Left hindlimb (tissue), 1 donor: ENCODE data around the gene ACTN4.

Experiments used
- DNase-seq: peaks from one replicate; pipeline ENCODE4 v3.0.0-alpha.2; 2018

The ACTN4 gene

DNA sequence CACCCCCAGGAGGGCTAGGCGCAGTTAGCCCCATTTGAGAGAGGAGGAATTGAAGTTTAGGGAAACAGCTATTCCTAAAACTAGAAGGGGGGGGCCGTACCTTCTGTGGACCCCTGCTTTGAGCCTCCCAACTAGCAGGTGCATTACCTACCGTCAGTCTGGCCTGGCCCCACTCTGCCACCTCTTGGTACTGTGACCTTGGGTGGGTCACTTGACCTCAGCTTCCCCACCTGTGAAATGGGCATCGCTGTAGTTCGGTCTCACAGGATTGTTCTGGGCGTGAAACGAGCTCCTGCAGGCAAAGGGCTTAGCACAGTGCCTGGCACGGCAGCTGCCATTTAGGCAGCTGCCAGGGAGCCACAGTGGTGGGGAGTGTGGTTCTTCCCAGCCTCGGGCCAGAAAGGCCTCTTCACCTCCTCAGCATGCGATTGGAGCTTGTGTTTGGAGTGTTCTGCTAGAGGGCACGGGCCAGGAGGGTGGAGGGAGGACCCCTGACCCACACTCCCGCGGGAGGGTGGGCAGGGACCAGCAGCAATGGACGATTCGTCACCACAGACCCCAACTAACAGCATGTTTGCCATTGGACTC is 64.8 kb downstream of the ACTN4 start:
- DNase-seq: no peak

GRCh38 chr19:38713227-38713649 is 65.8 kb downstream of the ACTN4 start:
- DNase-seq: no peak

DNA sequence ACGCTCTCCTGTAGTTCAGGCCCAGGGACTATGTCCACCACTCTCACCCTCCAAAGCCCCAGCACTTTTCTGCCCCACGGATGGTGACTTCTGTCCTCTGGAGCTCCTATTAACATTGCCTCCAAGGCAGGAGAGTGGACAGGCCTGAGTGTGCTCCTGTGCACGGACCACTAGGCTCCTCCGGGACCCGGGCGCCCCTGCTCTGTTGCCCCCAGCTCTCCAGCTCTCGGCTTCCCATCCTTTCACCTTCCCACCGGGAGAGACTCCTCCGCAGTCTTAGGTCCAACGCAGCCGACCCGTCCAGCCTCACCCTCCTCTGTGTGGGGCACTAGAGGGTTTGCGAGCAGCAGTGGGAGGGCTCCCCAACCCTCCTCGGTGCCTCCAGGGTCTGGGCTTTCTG is 66.4 kb downstream of the ACTN4 start:
- no peak for DNase-seq

GRCh38 chr19:38714354-38714778 is 66.9 kb downstream of the ACTN4 start:
- no peak for DNase-seq

- no peak for DNase-seq
Observed at GRCh38 chr19:38715555-38715954, 68.1 kb downstream of the ACTN4 start.

- no peak for DNase-seq
Observed at GRCh38 chr19:38717051-38717450, 69.6 kb downstream of the ACTN4 start.

GRCh38 chr19:38717855-38718254 is 70.4 kb downstream of the ACTN4 start:
- no peak for DNase-seq

DNA sequence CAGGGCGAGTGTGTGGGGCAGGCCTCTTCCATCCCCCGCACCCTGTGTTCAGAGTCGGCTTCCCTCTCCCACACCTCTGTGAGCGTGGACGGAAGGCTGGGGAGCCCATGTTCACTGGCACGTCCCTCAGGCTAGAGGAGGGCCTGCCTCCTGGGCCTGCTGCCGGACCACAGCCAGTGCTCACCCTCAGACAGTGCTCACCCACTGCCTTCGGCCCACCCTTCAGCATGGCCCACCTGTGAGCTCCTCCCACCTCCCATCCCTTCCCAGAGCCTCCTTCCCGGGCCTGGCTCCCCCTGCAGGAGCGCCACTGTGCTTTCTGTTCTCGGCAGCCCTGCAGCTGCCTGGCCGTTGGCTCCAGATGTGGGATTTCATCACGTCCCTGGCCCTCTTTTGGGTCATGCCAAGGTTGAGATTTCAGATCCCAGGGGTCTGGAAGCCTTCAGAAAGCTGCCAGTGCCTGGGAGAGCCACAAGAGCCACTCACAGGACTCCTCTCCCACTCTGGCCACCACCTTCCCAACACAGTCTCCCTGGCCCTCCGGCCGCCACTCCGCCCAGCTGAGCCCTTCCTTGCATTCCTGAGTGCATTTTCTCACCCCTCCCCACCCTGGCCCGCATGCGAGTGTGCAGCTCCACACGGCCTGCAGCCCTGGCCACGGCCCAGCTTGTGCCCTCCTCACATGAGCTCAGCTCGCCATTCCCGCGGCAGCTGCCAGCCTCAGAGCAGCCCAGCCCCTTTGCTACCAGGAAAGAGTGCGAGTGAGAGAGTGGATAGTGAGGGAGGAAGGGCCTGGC is 71.5 kb downstream of the ACTN4 start:
- DNase-seq: peak; percentile 85

- DNase-seq: no peak
Observed at GRCh38 chr19:38719761-38720558, 72.5 kb downstream of the ACTN4 start.

DNA sequence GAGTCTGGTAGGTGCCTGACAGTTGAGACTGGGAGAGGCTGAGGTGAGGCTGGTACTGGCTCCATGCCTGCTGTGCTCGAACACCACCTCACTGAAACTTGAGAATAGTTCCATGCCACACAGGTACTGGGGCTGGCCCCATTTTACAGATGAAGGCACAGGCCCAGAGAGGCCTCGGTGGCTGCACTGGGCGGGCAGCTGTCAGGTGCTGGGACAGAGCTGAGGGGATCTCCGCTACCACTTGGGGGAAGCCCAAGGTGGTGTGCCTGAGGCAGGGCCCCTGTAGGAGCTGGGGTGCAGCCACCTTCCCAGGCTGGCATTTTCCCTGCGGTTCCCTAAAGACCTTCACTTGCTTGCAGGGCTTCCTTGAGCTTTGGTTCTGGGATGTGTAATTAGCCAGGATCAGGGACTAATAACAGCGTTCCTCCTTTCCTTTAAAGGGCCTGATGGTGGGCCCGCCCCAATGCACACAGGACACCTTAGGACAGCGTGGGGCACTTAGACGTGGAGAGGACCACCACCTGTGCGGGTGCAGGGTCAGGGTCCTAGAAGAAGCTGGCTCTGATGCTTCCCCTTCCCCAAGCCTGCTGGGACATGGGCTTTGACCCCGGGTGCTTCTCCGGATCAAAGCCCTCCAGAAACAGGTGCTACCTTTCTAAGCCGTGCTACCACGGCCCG is 73.2 kb downstream of the ACTN4 start:
- DNase-seq: no peak

GRCh38 chr19:38721496-38721895 is 74.0 kb downstream of the ACTN4 start:
- no peak for DNase-seq

GRCh38 chr19:38721979-38722773 is 74.7 kb downstream of the ACTN4 start:
- peak; percentile 75 for DNase-seq

- no peak for DNase-seq
Observed at GRCh38 chr19:38722947-38723605, 75.6 kb downstream of the ACTN4 start.

DNA sequence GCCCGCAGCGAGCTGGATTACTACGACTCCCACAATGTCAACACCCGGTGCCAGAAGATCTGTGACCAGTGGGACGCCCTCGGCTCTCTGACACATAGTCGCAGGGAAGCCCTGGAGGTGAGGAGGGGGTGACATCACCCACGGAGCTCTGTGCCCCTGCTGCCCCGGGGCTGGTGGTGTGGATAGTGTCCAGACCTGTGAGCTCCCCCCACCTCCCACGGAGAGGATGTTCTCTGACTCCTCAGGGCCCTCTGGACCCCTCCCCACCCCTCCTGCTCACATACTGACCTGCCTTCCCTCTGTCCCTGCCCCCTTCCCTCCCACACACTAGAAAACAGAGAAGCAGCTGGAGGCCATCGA is 76.1 kb downstream of the ACTN4 start:
- DNase-seq: no peak

DNA sequence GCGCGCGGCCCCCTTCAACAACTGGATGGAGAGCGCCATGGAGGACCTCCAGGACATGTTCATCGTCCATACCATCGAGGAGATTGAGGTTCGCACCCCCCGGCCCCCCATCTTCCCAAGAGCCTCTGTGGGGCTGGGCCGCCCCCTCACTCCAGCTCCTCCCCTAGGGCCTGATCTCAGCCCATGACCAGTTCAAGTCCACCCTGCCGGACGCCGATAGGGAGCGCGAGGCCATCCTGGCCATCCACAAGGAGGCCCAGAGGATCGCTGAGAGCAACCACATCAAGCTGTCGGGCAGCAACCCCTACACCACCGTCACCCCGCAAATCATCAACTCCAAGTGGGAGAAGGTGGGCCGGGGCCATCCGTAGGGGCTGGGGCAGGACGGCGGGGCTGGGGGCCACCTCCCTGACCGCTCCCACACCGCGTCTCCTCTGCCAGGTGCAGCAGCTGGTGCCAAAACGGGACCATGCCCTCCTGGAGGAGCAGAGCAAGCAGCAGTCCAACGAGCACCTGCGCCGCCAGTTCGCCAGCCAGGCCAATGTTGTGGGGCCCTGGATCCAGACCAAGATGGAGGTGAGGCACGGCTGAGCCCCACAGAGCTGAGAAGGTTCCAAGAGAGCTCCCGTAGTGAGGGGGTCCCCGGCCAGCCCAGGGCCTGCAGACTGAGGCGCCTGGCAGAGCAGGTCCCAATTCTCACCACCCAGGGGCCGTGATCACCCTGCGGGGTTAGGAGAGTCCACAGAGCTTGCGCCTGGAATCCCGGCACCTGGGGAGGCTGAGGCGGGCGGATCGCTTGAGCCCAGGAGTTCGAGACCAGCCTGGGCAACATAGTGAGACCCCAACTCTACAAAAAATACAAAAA is 76.8 kb downstream of the ACTN4 start:
- DNase-seq: no peak

- no peak for DNase-seq
Observed at GRCh38 chr19:38725469-38726283, 78.2 kb downstream of the ACTN4 start.

- no peak for DNase-seq
Observed at GRCh38 chr19:38726284-38726673, 78.8 kb downstream of the ACTN4 start.

DNA sequence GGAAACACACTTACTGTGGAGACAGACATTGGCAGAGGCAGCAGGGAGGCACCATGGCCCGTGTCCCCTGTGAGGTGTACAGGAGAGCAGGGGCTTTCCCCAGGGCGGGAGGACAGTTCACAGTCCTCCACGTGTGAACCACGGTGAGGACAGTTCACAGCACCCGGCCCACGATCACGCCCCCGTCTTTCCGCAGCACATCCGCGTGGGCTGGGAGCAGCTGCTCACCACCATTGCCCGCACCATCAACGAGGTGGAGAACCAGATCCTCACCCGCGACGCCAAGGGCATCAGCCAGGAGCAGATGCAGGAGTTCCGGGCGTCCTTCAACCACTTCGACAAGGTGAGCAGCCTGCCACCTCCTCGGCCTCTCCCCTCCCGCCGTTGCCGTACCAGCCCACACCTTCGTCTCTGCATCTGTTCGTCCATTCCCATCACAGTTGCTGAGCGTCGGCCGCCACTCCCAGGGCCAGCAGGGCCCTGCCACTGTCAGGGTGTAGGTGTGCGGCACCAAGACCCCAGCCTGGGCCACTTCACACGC is 79.4 kb downstream of the ACTN4 start:
- no peak for DNase-seq

DNA sequence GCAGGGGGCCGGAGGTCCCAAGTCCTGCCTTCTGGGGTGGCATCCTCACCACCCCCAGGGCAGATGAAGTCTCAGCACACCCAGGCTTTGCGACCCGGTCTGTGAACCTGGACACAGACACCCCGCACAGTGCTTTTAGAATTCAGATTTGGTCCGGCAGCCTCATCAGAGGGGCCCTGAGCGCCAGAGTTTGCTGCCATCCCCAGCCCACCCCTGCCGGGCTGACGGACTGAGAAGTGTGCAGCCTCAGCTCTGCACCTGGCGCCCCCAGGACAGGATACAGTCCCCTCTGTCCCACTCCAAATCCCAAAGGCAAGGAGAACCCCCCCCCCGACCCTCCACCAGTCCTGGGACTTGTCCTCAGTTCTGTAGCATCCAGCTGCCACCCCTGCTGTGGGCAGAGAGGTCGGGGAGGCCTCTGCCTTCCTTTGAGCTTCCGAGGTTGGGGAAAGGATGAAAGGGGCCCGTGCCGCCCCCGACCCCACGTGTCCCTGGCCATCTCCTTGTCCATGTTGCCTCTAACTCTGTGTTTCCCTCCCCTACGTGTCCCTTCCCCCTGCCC is 79.9 kb downstream of the ACTN4 start:
- DNase-seq: no peak
